ENCODE measurements around the gene ART3.
"Not testable (repeated sequence)": the region's sequence is repeated elsewhere in the genome, so short reads cannot be mapped to it uniquely, and the experiment has no call there.

- TF ChIP-seq CTCF (IDR thresholded peaks at IDR 0.05); POLR2AphosphoS5 (IDR thresholded peaks at IDR 0.05; ENCODE audit: low read depth, low read length); REST (IDR thresholded peaks at IDR 0.05; ENCODE audit: low read depth, low read length); YY1 (IDR thresholded peaks at IDR 0.05; ENCODE audit: low read depth); MXI1 (IDR thresholded peaks at IDR 0.05; ENCODE audit: low read depth, low read length); GATA2 (CRISPR knock-in tag; IDR thresholded peaks at IDR 0.05); FOXM1 (IDR thresholded peaks at IDR 0.05; ENCODE audit: low read depth); RCOR1 (IDR thresholded peaks at IDR 0.05; ENCODE audit: low read length); ELF1 (IDR thresholded peaks at IDR 0.05); MEF2A (IDR thresholded peaks at IDR 0.05; ENCODE audit: borderline replicate concordance, low read depth); SMC3 (IDR thresholded peaks at IDR 0.05; ENCODE audit: low read depth, low read length); TAF1 (IDR thresholded peaks at IDR 0.05; ENCODE audit: borderline replicate concordance, low read depth, low read length); EZH2phosphoT487 (IDR thresholded peaks at IDR 0.05; ENCODE audit: borderline replicate concordance, low read depth); USF1 (IDR thresholded peaks at IDR 0.05; ENCODE audit: borderline replicate concordance, low read depth): not testable (repeated sequence)
Observed at GRCh38 chr4:76044686-76045085, 29.8 kb upstream of the ART3 start.

Data from SK-N-SH (cell line).